H9 (cell line): ENCODE data around the gene DESI2. TPM values are rescaled to one million over a fixed set of nuclear protein-coding genes. Genes with fewer than 3 reads are reported as not detected.
A peak's percentile ranks its signal among the peaks of the same experiment; 100 is the strongest.

Experiments
- DNase-seq: peaks from one replicate; pipeline ENCODE4 v3.0.0-alpha.2; 2017
- H2AFZ ChIP-seq: one replicate; pipeline ENCODE4 v1.6.1; 2013; ENCODE audit warnings: mild to moderate bottlenecking, low read length, control low read depth, moderate library complexity
- H2AK5ac ChIP-seq: 2 replicates; pipeline ENCODE4 v1.6.1; 2013; ENCODE audit warnings: low read length, control low read depth, mixed read lengths; ENCODE audit not compliant: insufficient read length
- H2BK120ac ChIP-seq: one replicate; pipeline ENCODE4 v1.6.1; 2013; ENCODE audit warnings: low read depth, mild to moderate bottlenecking, low read length, control low read depth, inconsistent platforms; ENCODE audit not compliant: poor library complexity, severe bottlenecking
- H2BK12ac ChIP-seq: 2 replicates; pipeline ENCODE4 v1.6.1; 2013; ENCODE audit warnings: low read length, control low read depth, mixed read lengths, low read depth; ENCODE audit not compliant: insufficient read length
- H2BK15ac ChIP-seq: 2 replicates; pipeline ENCODE4 v1.6.1; 2013; ENCODE audit warnings: low read depth, low read length, control low read depth
- H2BK20ac ChIP-seq: one replicate; pipeline ENCODE4 v1.6.1; 2013; ENCODE audit warnings: low read depth, mild to moderate bottlenecking, low read length, control low read depth, inconsistent platforms; ENCODE audit not compliant: poor library complexity, severe bottlenecking
- H2BK5ac ChIP-seq: 2 replicates; pipeline ENCODE4 v1.6.1; 2013; ENCODE audit warnings: low read length, control low read depth, mixed read lengths; ENCODE audit not compliant: insufficient read length
- H3K14ac ChIP-seq: 2 replicates; pipeline ENCODE4 v1.6.1; 2013; ENCODE audit warnings: low read length, control low read depth; ENCODE audit not compliant: insufficient read depth
- H3K18ac ChIP-seq: 2 replicates; pipeline ENCODE4 v1.6.1; 2013; ENCODE audit warnings: low read depth, mild to moderate bottlenecking, mixed read lengths, low read length, control low read depth; ENCODE audit not compliant: insufficient read length
- H3K23ac ChIP-seq: 2 replicates; pipeline ENCODE4 v1.6.1; 2013; ENCODE audit warnings: low read length, control low read depth, mixed read lengths, low read depth; ENCODE audit not compliant: insufficient read length
- H3K23me2 ChIP-seq: 2 replicates; pipeline ENCODE4 v1.6.1; 2013; ENCODE audit warnings: low read depth, mild to moderate bottlenecking, mixed read lengths, low read length, control low read depth; ENCODE audit not compliant: insufficient read length, poor library complexity, severe bottlenecking
- H3K27ac ChIP-seq: 2 replicates; pipeline ENCODE4 v1.5.1; 2013; ENCODE audit warnings: low read length, control low read depth, mixed read lengths, low read depth; ENCODE audit not compliant: insufficient read length
- H3K27me3 ChIP-seq: 2 replicates; pipeline ENCODE4 v1.6.1; 2013; ENCODE audit warnings: low read length, control low read depth, inconsistent platforms; ENCODE audit not compliant: insufficient read depth
- H3K4ac ChIP-seq: 2 replicates; pipeline ENCODE4 v1.6.1; 2013; ENCODE audit warnings: low read depth, mild to moderate bottlenecking, control low read depth, inconsistent platforms, low read length, moderate library complexity
- H3K4me1 ChIP-seq: 2 replicates; pipeline ENCODE4 v1.6.1; 2013; ENCODE audit warnings: low read length, control low read depth, inconsistent platforms; ENCODE audit not compliant: insufficient read depth
- H3K4me2 ChIP-seq: 2 replicates; pipeline ENCODE4 v1.6.1; 2013; ENCODE audit warnings: low read length, control low read depth, mixed read lengths; ENCODE audit not compliant: insufficient read length, insufficient read depth
- H3K56ac ChIP-seq: 2 replicates; pipeline ENCODE4 v1.6.1; 2013; ENCODE audit warnings: low read depth, mild to moderate bottlenecking, mixed read lengths, low read length, control low read depth; ENCODE audit not compliant: insufficient read length
- H3K79me1 ChIP-seq: 2 replicates; pipeline ENCODE4 v1.6.1; 2013; ENCODE audit warnings: low read depth, mild to moderate bottlenecking, moderate library complexity, low read length, control low read depth, inconsistent platforms; ENCODE audit not compliant: insufficient read depth, poor library complexity, severe bottlenecking
- H3K79me2 ChIP-seq: 2 replicates; pipeline ENCODE4 v1.6.1; 2013; ENCODE audit warnings: low read length, control low read depth, inconsistent platforms; ENCODE audit not compliant: insufficient read depth
- H3K9ac ChIP-seq: 2 replicates; pipeline ENCODE4 v1.6.1; 2013; ENCODE audit warnings: low read length, control low read depth, mixed read lengths; ENCODE audit not compliant: insufficient read length; ENCODE audit errors: extremely low read depth
- H3K9me3 ChIP-seq: one replicate; pipeline ENCODE4 v1.6.1; 2013; ENCODE audit warnings: low read depth, low read length, inconsistent platforms; ENCODE audit not compliant: control insufficient read depth
- H3T11ph ChIP-seq: one replicate; pipeline ENCODE4 v1.6.1; 2013; ENCODE audit warnings: mild to moderate bottlenecking, low read length, control low read depth, inconsistent platforms
- H4K20me1 ChIP-seq: one replicate; pipeline ENCODE4 v1.6.1; 2013; ENCODE audit not compliant: control insufficient read depth, insufficient read length, insufficient read depth
- H4K5ac ChIP-seq: 2 replicates; pipeline ENCODE4 v1.6.1; 2013; ENCODE audit warnings: low read depth, mild to moderate bottlenecking, mixed read lengths, low read length, control low read depth; ENCODE audit not compliant: insufficient read length
- H4K8ac ChIP-seq: replicated peaks from 2 replicates; pipeline ENCODE4 v1.6.1; 2013; ENCODE audit warnings: low read length, control low read depth, mixed read lengths, low read depth; ENCODE audit not compliant: insufficient read length
- H4K91ac ChIP-seq: 2 replicates; pipeline ENCODE4 v1.6.1; 2013; ENCODE audit warnings: low read depth, mild to moderate bottlenecking, moderate library complexity, mixed read lengths, low read length, control low read depth; ENCODE audit not compliant: insufficient read length
- H3K27ac Mint-ChIP-seq, 3 experiments: 2 replicates in 2 of 3; 3 replicates in 1 of 3; pipeline ENCODE4 v1.8.0; 2020 to 2021; ENCODE audit warnings: mixed read lengths in 3 of 3, mild to moderate bottlenecking in 1 of 3, moderate library complexity in 1 of 3
- H3K27me3 Mint-ChIP-seq: 2 replicates; pipeline ENCODE4 v1.8.0; 2021; ENCODE audit warnings: low read depth, mild to moderate bottlenecking, moderate library complexity, mixed read lengths
- H3K36me3 Mint-ChIP-seq, 3 experiments: 2 replicates in 2 of 3; 3 replicates in 1 of 3; pipeline ENCODE4 v1.8.0; 2020 to 2021; ENCODE audit warnings: low read depth in 3 of 3, mixed read lengths in 3 of 3; ENCODE audit not compliant: insufficient read depth in 1 of 3
- H3K4me1 Mint-ChIP-seq, 2 experiments: 2 replicates each; pipeline ENCODE4 v1.8.0; 2020; ENCODE audit warnings: mixed read lengths in 2 of 2
- H3K4me3 Mint-ChIP-seq, 2 experiments: 2 replicates in 1 of 2; 3 replicates in 1 of 2; pipeline ENCODE4 v1.8.0; 2020 to 2021; ENCODE audit warnings: mild to moderate bottlenecking in 2 of 2, mixed read lengths in 2 of 2, moderate library complexity in 1 of 2
- H3K9me3 Mint-ChIP-seq, 2 experiments: 2 replicates in 1 of 2; 3 replicates in 1 of 2; pipeline ENCODE4 v1.8.0; 2020; ENCODE audit warnings: mild to moderate bottlenecking in 2 of 2, mixed read lengths in 2 of 2, moderate library complexity in 1 of 2
- CTCF ChIP-seq: fragments of 200-600 bp; sonication (generic); conservative IDR thresholded peaks from 3 replicates; pipeline ENCODE4 v1.8.0; 2021; ENCODE audit warnings: antibody characterized with exemption, mild to moderate bottlenecking
- WGBS: extraction: QIAGEN DNeasy Blood & Tissue Kit; methylation state at CpG from one replicate; pipeline ENCODE4 v1.1.7; 2013; ENCODE audit warnings: missing lambda C conversion rate, low lambda C conversion rate, mixed read lengths; ENCODE audit not compliant: insufficient read length; ENCODE audit errors: extremely low coverage; 5-methylcytosine and 5-hydroxymethylcytosine counted together
- total RNA-seq: library from RNA; stranded (reverse); gene quantifications from 2 replicates; pipeline ENCODE4 v1.2.1, GENCODE V29; 2021

DESI2 gene
- total RNA-seq, 1 experiment from 2014 or later, result 89.9 TPM

- no CpG with 5 or more reads among the region's 8 CpGs for WGBS
- H3K4ac ChIP-seq, result no peak overlapping the region
- peaks cover 5% of the 10 kb centered on the region for H3K79me1 ChIP-seq
- peak overlapping the region; percentile 72 for H3K4me2 ChIP-seq
- H3T11ph ChIP-seq, result no peak overlapping the region
- no peak overlapping the region for H4K5ac ChIP-seq
- H2BK5ac ChIP-seq, result no peak overlapping the region
- peaks cover 42% of the 10 kb centered on the region for H3K79me2 ChIP-seq
- no peak overlapping the region for H3K56ac ChIP-seq
- no peak overlapping the region for H3K14ac ChIP-seq
- H3K23me2 ChIP-seq, result peaks cover 10% of the 10 kb centered on the region
- Mint-ChIP-seq H3K4me3 (no peak overlapping the region), H3K4me1 (peaks cover 50 to 52% of the 10 kb centered on the region in 2 experiments), H3K27ac (no peak overlapping the region), H3K9me3 (no peaks in the 10 kb centered on the region; a peak in 2 of 5 replicates), H3K36me3 (peaks cover 15 to 22% (median 18%) of the 10 kb centered on the region in 3 experiments), H3K27me3 (no peaks in the 10 kb centered on the region; the same call in 1 of the 2 replicates)
- no peak overlapping the region for H3K27ac ChIP-seq
- H3K9ac ChIP-seq, result peak overlapping the region; percentile 89
- no peak overlapping the region for H2BK120ac ChIP-seq
- H2AFZ ChIP-seq, result no peak overlapping the region
- no peaks in the 10 kb centered on the region for H3K27me3 ChIP-seq
- H4K20me1 ChIP-seq, result peaks cover 2% of the 10 kb centered on the region
- no peaks in the 10 kb centered on the region for H3K9me3 ChIP-seq
- H2BK20ac ChIP-seq, result no peak overlapping the region
- no peak overlapping the region for H2AK5ac ChIP-seq
- H4K8ac ChIP-seq, result no peak overlapping the region
- H3K18ac ChIP-seq, result no peak overlapping the region
- H2BK15ac ChIP-seq, result no peak overlapping the region
- TF ChIP-seq CTCF, result no peak
- no peak overlapping the region for H2BK12ac ChIP-seq
- H3K4me1 ChIP-seq, result peaks cover 15% of the 10 kb centered on the region
- H3K23ac ChIP-seq, result no peak overlapping the region
- no peak for DNase-seq
- no peak overlapping the region for H4K91ac ChIP-seq
These were observed 1.4 kb downstream of the DESI2 start for GRCh38 chr1:244654108-244655038.
